ENCODE measurements around the gene KIAA0513. TPM values are rescaled to one million over a fixed set of nuclear protein-coding genes. Genes with fewer than 3 reads are reported as not detected.

KIAA0513 gene
- total and polyA plus RNA-seq, 10 of the 15 experiments (the other 5 are each of a cell fraction or from before 2014, with no cell fraction given): 0.14 to 5.8 (median 2.0) TPM

- TF ChIP-seq, protein P1, sequence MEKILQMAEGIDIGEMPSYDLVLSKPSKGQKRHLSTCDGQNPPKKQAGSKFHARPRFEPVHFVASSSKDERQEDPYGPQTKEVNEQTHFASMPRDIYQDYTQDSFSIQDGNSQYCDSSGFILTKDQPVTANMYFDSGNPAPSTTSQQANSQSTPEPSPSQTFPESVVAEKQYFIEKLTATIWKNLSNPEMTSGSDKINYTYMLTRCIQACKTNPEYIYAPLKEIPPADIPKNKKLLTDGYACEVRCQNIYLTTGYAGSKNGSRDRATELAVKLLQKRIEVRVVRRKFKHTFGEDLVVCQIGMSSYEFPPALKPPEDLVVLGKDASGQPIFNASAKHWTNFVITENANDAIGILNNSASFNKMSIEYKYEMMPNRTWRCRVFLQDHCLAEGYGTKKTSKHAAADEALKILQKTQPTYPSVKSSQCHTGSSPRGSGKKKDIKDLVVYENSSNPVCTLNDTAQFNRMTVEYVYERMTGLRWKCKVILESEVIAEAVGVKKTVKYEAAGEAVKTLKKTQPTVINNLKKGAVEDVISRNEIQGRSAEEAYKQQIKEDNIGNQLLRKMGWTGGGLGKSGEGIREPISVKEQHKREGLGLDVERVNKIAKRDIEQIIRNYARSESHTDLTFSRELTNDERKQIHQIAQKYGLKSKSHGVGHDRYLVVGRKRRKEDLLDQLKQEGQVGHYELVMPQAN (conservative IDR thresholded peaks at IDR 0.05): no peak
- no peak for TF ChIP-seq NRF1 (conservative IDR thresholded peaks at IDR 0.05; ENCODE audit: low read depth, low read length)
Measured at GRCh38 chr16:85072076-85072860, 44.7 kb downstream of the KIAA0513 start (continued).

DNA sequence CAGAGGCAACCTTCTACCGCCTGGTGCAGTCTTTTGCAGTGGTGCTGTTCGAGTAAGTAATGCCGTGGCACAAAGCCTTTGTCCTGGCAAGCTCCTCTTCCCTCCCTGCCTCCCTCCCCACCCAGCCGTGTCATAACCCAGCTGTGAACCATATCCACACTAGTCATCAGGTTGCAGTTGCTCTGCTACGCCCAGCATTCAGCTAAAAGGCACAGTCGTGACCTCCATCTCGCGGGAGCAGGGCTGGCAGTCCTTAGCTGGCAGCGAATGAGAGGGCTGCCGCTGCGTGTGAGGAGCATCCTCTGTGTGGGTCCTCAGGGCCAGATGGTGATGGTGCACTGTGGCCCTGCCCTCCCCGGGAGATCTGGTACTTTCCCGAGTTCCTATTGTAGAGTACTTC lies 45.4 kb downstream of the KIAA0513 start:
- ATAC-seq: no peak
- ChIA-PET POLR2A (no interaction called here), RAD21 (ENCODE audit: unreplicated experiment) (no interaction called here), SMC1A (ENCODE audit: uncharacterized antibody, unreplicated experiment) (interaction anchor here (1.2 kb wide), 1 partner anchor 10 kb away, joined by 3 read pairs; no protein-coding TSS in a partner anchor), CTCF (interaction anchor here (1.4 to 1.7 kb wide), 3 partner anchors 10 to 18 kb away, joined by 3 to 5 read pairs (median 3); no protein-coding TSS in a partner anchor)
- H3K79me2 ChIP-seq (ENCODE audit: control insufficient read depth, insufficient read depth, low read length): no peaks in the 10 kb centered on the region
- intact Hi-C loops (cut with micrococcal nuclease; ENCODE audit: unreplicated experiment) (no loop called here), in situ Hi-C loops (cut with MboI) (no loop called here)
- no peaks in the 10 kb centered on the region for H3K36me3 ChIP-seq (ENCODE audit: control insufficient read depth in 2 of 2, insufficient read depth in 2 of 2, low read length in 1 of 2)
- H3K27ac ChIP-seq (ENCODE audit: control insufficient read depth, insufficient read depth): no peak overlapping the region
- BruUV-seq (replicated peaks): no TSS peak
- 68% methylated on average over 13 of the region's 13 CpGs for WGBS (ENCODE audit: insufficient coverage, insufficient replicate concordance, low lambda C conversion rate, missing lambda C conversion rate)
- H3K4me3 ChIP-seq: no peak overlapping the region
- no peak for FAIRE-seq
- no peaks in the 10 kb centered on the region for H3K9me3 ChIP-seq (replicated peaks; ENCODE audit: control insufficient read depth, insufficient read depth, low read length)
- no peak for DNase-seq (ENCODE audit: low read depth, low spot score)
- no peaks in the 10 kb centered on the region for H3K4me1 ChIP-seq (ENCODE audit: control insufficient read depth, insufficient read depth, low read length)
- TF ChIP-seq HDAC6 (IDR thresholded peaks at IDR 0.05; ENCODE audit: unreplicated experiment): no peak
- no peak for TF ChIP-seq FOXK2 (IDR thresholded peaks at IDR 0.05)
- no peak for TF ChIP-seq SIN3A (IDR thresholded peaks at IDR 0.05; ENCODE audit: low read depth, low read length)
- TF ChIP-seq, protein P2, sequence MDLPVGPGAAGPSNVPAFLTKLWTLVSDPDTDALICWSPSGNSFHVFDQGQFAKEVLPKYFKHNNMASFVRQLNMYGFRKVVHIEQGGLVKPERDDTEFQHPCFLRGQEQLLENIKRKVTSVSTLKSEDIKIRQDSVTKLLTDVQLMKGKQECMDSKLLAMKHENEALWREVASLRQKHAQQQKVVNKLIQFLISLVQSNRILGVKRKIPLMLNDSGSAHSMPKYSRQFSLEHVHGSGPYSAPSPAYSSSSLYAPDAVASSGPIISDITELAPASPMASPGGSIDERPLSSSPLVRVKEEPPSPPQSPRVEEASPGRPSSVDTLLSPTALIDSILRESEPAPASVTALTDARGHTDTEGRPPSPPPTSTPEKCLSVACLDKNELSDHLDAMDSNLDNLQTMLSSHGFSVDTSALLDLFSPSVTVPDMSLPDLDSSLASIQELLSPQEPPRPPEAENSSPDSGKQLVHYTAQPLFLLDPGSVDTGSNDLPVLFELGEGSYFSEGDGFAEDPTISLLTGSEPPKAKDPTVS (IDR thresholded peaks at IDR 0.05; ENCODE audit: low read depth, low read length): no peak
- no peak overlapping the region for H2AFZ ChIP-seq (ENCODE audit: control insufficient read depth, low read depth, low read length)
- no peaks in the 10 kb centered on the region for H4K20me1 ChIP-seq (ENCODE audit: control insufficient read depth, insufficient read depth)
- H3K4me2 ChIP-seq (ENCODE audit: control insufficient read depth, insufficient read depth): no peak overlapping the region
- H3K27me3 ChIP-seq (replicated peaks in 1 of 2; ENCODE audit: control insufficient read depth in 2 of 2, insufficient read depth in 2 of 2, low read length in 1 of 2): no peaks in the 10 kb centered on the region
- no peak overlapping the region for H3K9ac ChIP-seq (ENCODE audit: control insufficient read depth, insufficient read depth, low read length)

Data from GM12878 (cell line).